ENCODE results near the gene MROH9.
"Not testable (repeated sequence)": the region's sequence is repeated elsewhere in the genome, so short reads cannot be mapped to it uniquely, and the experiment has no call there.

Gene MROH9, protein sequence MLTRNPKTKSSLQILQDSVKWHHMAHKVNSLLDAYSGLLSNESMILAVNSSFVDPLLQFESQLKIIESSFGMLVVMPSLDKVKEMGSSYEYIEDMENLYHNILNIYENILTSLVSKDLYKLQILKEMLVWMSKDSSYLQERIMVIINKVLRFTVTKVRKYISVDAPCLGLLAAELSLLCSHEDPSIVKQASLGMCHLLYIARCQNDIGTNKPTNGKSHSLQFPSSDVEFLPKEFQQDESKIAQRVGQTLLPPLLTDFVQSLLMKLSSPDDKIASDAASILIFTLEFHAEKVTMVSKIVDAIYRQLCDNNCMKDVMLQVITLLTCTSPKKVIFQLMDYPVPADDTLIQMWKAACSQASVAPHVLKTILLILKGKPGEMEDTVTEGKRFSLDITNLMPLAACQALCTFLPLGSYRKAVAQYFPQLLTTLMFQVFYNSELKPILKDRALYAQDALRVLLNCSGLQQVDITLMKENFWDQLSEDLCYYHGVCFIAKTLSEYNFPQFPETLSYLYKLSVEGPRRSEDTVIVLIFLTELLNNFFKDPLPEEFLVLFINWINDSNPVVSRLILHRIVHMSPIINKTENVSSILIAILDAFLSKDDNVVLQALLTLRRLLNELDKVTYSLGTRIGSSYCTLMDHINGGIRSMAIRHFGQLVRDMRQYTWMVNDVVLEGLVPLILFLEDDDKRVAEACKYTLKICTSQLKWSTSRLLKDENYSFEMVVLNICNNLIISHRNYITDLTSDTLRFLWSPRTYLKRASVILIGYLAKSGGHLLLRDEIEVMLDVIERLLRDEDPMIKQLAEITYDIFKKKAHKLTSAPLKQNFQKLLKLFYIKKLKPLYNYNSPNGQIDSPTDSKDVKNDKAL

DNA sequence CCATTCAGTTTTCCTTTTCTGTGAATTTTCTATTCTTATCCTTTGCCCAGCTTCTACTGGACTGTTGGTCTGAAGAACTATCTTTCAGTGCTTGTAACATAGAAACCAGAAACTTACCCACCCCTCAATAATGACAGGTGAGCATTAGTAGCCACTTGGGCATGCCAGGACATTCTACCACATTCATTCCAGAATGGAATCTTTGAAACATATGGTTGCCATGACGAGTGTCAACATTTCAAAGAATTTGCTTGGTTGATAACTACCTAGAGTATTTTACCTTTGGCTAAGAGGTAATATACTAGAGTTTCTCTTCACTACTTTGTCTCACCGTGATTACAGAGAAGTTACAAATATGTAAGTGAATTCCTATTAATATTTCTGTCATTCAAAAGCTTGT lies at the start of gene MROH9:
MROH9 (plus strand) TSS at position 304 of the 400 bp plus-strand sequence. CDS start 10,023 bp downstream, outside the sequence.
- in situ Hi-C loops (cut with MboI; ENCODE audit: low sequenced_read_pairs) = no loop called here

DNA sequence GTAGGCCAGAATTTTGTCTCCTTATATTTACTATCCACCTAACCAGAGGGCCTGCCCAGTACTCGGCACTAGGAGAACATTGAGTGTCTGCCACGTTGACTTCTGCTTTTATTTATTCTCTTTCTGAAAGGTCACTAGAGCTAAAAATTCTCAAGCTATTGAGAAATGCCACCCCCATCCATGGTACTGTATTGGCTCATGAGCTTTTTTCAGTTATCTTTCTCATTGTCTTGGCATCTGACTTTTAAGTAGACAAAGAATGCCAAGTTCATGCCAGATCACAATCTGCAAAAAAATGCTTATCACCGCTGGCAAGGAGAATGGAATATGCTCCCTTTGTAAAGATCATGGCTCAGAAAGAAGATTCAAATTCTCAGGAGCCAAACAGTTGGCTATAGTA lies 49.8 kb upstream of the MROH9 start:
- in situ Hi-C loops (cut with MboI; ENCODE audit: low sequenced_read_pairs) = no loop called here

DNA sequence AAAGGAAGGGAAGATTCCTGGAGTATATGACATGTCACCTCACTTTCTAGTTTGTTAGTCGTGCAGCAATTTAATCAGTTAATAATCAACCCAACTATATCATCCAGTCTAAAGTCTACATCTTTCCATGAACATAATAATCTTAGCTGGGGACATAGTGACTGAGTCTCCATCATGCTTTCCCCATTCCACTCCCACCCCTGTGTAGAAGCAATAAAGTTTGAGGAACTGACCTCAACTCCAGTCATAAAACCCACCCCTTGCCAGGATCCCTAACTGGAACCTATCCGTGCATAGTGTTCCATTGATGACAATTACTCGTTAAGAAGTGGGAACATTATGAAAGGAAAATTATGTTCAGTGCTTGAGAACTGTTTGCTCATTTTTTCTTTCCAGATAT lies 48.9 kb upstream of the MROH9 start:
- in situ Hi-C loops (cut with MboI; ENCODE audit: low sequenced_read_pairs) = no loop called here

DNA sequence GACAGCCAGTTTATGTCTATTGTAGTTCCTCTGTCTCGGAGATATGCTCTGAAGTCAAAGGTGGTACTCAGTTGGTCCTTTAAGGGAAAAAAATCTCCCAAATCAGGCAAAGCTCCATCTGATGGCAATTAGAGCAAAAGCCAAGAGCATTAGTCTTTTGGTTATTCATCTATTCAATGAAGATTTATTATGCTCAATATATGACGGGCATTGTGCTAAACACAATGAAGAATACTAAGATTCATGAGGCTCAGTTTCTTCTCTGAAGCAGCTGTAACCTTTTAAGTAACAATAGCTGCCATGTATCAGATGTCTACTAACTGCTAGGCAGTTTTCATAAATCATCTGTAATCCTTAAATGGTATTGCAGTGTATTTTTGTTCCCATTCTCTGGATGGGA lies 47.6 kb upstream of the MROH9 start:
- in situ Hi-C loops (cut with MboI; ENCODE audit: low sequenced_read_pairs) = no loop called here

DNA sequence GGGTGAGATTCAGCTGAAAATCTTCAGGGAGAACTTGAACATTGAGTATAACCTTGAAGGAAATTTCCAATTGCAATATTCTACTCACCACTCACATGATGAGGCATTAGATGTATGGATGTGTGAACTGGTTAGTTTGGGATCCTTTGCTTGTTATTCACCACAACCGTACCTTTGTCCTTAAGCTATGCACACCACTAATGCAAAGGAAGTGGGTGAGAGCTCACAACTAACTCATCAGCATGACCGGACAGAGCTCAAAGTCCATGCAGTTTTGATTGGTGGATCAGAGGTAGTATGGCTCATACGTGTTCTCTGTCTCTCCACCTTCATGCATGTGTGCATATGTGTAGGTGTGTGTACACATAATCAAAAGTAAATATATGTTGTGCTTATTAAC lies 43.5 kb upstream of the MROH9 start:
- in situ Hi-C loops (cut with MboI; ENCODE audit: low sequenced_read_pairs) = no loop called here

DNA sequence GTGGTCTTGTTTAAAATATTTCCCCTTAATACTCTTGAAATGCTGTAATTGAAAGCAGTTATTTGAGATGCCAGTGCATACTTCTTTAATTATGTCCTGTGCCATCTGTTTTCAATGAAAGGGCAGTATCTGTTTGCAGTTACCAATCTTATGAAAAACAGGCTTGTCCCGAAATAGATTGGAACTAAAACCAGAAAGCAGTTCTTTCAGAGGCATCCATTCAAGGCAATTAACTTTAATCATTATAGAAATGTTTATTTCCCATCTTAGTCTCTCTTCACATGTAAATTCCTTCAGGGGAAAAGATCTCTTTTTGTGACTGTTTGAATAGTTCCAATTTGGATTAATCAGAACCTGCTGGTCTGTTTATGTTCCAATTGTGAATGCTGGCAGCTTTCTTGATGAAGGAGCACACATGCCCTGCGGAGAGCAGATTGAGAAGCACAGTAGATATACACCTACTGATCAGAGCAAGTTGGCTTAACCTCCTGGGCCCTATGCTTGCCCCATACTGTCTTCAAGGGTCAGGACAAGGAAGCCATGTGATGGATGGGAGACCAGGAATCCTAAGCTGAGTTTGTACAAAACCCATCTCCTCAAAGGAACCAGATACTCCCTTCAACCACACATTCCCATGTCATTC lies 41.6 kb upstream of the MROH9 start:
- in situ Hi-C loops (cut with MboI; ENCODE audit: low sequenced_read_pairs) = no loop called here

DNA sequence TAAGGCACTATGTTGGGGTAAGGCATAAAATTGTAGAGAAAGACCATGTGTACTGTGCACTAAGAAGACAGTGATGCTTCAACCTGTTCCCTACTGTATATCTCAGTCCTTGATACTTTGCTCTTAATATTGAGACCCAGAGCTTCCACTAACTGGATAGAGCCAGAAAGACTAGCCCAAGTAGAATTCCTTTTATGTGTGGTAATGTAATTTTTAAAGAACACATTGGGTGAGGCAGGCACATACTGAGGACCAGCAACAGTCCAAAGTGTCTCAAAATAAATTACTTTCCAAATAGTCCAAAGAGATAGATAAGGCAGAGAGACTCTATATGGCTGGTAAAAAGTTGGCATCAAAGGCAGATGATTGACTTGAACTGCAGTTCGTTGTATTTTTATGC lies 31.4 kb upstream of the MROH9 start:
- in situ Hi-C loops (cut with MboI; ENCODE audit: low sequenced_read_pairs) = no loop called here

DNA sequence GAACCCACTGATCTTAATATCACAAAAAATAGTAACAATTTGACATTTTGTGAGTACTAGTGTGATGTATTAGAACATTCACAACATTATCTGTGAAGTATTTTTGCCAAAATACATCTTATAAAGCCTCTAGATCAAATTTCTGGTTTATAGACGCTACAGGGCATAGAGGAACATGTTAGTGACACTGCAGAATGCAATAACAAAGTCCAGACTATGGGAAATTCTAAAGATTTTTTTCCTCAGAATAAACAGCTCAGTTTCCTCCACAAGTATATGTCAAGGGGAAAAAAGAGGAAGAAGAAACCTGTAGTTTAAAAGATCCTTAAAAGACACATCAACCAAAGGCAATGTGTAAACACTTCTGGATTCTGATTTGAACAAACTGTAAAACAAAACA lies 26.4 kb upstream of the MROH9 start:
- in situ Hi-C loops (cut with MboI; ENCODE audit: low sequenced_read_pairs) = no loop called here

DNA sequence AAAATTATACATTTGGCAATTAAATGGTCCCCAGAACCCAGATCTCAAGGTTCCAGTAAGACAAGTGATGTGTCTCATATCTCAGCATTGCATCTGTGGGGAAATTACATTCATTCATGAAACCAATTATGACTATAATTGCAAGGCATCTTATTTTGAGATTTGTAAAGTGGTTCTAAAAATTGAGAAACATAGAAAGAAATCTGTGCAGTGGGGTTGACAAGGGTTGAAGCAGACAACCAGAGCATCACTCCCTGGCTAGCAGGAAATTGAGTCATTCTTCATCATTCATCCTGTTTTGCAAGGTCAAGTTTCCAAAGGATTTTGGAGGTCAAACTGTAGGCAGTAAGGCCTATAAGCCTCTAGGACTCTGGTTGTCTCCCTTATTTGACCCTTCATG lies 25.1 kb upstream of the MROH9 start:
- in situ Hi-C loops (cut with MboI; ENCODE audit: low sequenced_read_pairs) = no loop called here

DNA sequence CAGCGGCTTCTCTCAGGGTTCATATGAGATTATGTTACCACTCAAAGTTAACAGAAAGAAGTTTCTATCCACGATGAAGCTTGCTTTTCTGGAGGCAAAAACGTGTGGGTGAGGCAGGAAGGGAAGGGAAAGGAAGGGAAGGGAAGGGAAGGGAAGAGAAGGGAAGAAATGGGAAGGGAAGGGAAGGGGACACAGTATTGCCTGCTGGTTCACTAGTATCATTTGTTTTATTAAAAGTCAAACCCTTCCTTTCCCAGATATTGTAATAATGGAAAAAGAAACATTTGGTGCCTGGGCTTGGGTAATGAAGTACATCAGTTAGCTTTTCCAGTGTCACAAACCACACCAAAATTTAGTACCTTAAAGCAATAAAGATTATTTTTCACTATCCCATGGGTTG lies 18.0 kb upstream of the MROH9 start:
- in situ Hi-C loops (cut with MboI; ENCODE audit: low sequenced_read_pairs) = no loop called here

DNA sequence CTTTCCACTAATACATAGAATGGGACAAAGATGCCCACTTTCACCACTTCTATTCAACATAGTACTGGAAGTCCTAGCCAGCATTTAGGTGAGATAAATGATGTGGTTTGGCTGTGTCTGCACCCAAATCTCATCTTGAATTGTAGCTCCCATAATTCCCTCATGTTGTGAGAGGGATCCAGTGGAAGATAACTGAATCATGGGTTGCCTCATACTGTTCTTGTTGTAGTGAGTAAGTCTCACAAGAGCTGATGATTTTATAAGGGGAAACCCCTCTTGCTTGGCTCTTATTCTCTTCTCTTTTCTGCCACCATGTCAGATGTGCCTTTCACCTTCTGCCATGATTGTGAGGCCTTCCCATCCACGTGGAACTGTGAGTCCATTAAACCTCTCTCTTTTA lies 10.7 kb upstream of the MROH9 start:
- in situ Hi-C loops (cut with MboI; ENCODE audit: low sequenced_read_pairs) = not testable (repeated sequence)

DNA sequence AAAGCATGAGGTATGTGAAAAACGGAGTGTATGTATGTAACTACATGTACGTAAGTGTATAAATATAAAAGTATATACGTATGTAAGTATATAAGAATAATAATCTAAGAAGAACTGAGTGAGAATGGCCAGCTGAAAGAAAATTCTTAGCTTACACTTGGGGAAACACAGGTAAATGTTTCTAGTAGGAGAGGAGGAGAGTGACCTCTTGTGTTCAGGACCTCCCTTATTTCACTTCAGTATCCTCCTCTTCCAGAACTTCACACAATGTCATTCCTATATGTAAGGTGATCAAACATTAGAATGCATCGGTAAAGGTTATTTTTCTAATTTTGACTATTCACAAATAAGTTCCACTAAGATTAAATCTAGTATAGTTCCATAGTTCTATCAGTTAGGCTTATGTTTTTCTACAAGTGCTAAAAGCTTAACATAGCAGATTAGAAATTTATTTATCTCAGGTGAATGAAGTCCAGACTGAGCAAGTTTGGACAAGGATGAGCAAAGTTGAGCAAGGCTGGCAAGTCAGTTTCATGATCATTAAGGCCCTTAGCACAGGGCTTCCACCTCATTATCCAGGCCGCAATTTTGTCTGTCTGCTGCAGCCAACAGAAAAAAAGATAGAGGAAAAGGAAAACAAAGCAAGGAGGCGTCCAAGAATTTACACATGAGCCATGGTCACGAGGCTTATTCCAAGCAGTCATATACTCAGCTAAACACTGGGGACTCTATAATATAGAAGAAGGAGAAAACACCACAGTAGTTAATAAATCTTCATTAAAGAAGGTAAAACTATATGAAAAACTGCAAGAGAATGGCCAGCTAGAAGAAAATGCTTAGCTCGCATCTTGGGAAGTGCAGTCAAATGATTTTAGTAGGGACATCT lies 7.1 kb upstream of the MROH9 start:
- in situ Hi-C loops (cut with MboI; ENCODE audit: low sequenced_read_pairs) = no loop called here

DNA sequence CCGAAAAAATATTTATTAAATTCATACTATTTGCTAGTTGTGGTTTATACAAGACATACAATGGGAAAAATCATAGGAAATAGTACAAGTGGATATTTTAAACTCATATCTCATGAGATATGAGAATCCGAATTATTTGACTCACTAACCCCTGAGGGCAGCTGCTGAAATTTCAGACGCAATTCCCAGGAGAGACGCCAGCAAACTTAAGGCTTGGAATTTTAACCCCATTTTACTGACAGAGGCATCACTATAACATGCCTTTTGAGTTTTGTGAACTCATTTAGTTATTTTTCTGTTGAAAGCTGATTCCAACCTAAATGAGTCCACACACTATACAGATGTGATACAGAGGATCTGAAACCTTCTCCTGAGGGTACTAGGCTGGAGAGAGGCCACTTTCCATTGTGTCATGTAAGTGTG lies 5.9 kb upstream of the MROH9 start:
- in situ Hi-C loops (cut with MboI; ENCODE audit: low sequenced_read_pairs) = no loop called here

DNA sequence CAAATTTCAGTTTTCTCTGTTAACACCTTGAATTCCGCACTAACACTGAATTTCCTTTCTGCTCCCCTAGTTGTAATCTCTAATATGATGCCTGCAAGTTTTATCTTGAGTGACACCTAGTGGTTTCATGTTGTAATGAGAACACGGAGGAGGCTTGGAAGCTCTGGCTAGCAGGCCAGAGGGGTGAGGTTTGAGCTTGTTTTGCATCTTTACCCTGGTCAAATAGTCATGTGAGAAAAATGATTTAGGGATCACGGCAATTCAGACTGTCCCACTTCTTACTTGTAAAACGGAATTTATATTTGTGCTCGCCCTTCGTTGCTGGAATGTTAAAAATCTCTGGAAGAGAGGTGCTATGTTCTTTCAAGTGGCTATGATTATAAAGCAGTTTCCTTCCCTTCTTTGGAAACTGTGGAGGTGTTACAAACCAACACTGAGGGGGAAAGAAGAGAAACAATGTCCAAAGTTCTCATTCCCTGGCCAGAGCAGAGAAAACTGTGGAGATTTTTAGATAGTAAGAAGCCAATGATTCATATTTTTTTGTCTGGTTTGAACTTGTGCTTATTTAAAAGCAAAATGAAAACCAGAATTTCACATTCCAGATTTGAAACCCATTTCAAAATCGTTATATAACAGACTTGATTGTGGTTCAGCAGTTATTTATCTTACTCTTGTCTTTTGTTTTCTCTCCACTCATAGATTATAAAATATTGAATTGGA lies 5.3 kb upstream of the MROH9 start:
- in situ Hi-C loops (cut with MboI; ENCODE audit: low sequenced_read_pairs) = no loop called here

DNA sequence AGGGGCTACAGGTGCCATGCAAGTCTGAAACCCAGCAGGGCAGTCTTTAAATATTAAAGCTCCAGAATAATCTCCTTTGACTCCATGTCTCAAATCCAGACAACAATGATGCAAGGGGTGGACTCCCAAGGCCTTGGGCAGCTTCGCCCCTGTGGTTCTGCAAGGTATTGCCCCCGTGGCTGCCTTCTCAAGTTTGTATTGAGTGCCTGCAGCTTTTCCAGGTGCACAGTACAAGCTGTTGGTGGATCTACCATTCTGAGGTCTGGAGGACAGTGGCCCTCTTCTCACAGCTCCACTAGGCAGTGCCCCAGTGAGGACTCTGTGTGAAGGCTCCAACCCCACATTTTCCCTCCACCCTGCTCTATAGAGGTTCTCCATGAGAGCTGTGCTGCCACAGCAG lies 3.7 kb upstream of the MROH9 start:
- in situ Hi-C loops (cut with MboI; ENCODE audit: low sequenced_read_pairs) = no loop called here

DNA sequence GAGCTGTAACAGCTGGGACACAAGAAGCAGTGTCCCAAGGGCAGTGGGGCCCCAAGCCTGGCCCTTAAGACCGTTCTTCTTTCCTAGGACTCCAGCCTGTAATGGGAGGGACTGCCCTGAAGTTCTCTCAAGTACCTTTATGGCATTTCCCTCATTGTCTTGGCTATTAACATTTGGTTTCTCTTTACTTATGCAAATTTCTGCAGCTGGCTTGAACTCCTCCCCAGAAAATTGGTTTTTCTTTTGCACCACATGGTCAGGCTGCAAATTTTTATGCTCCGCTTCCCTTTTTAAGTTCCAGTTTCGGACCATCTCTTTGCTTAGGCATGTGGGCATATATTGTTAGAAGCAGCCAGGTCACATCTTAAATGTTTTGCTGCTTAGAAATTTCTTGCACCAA lies 3.1 kb upstream of the MROH9 start:
- in situ Hi-C loops (cut with MboI; ENCODE audit: low sequenced_read_pairs) = no loop called here

DNA sequence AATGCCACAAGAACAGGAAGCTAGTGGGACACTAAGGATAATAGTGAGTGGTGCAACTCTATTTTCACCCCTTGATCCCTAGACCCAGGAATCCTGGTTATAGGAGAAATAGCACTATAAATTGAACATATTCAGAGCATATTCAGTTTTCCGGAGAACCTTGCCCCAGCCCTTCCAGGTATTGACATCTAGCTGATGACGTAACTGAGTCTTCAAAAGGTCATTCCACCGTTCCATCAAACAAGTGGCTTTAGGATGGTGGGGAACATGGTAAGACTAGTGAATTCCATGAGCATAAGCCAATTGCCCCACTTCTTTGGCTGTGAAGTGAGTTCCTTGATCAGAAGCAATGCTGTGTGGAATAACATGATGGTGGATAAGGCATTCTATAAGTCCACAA lies 2.9 kb downstream of the MROH9 start:
- in situ Hi-C loops (cut with MboI; ENCODE audit: low sequenced_read_pairs) = no loop called here

DNA sequence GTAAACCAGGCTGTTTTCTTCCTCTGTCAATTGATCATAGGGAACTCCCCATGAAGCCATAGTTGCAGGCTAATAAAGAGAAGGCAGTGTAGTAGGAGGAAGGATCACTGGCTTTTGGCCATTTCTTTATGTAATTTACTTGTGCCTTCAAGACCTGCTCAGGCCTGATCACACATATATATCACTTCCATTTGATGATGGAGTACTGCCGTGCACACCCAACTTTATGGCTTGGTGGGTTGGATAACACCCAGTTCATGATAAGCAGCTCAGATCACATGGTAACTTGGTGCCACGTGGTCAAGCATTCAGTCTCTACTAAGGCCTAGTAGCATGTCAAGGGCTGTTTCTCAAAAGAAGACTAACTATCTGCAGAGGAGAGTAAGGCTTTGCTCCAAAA lies 4.1 kb downstream of the MROH9 start:
- in situ Hi-C loops (cut with MboI; ENCODE audit: low sequenced_read_pairs) = no loop called here

DNA sequence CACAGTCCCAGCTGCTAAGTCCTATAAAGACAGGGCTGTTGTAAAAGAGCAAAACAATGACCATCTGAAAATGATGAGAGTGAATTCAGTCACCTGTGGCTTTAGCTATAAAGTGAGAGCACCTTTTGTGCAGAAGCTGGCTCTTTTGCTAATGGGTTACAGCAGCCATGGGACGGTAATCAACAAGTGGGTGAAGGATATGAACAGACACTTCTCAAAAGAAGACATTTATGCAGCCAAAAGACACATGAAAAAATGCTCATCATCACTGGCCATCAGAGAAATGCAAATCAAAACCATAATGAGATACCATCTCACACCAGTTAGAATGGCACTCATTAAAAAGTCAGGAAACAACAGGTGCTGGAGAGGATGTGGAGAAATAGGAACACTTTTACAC lies 16.4 kb downstream of the MROH9 start:
- in situ Hi-C loops (cut with MboI; ENCODE audit: low sequenced_read_pairs) = not testable (repeated sequence)

DNA sequence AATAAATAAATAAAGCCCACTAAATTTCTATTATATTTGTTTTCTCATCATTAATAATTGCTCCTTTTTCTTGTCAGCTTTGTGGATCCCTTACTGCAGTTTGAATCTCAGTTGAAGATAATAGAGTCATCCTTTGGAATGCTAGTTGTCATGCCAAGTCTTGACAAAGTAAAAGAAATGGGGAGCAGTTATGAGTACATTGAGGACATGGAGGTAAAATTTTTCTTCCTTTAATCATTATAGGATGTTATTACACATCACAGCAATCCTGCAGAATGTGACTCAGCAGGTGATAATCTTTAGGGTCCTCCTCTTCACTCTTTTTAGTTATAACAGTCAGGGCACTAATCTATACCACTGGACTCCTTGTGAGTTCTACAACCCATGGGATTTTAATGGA lies 24.1 kb downstream of the MROH9 start:
- in situ Hi-C loops (cut with MboI; ENCODE audit: low sequenced_read_pairs) = no loop called here
